IMR-90 (cell line): ENCODE data around the gene EIF4A3. TPM values are rescaled to one million over a fixed set of nuclear protein-coding genes. Genes with fewer than 3 reads are reported as not detected.

ENCODE experiments used
- ATAC-seq: fragments of 200-7000 bp; cut with Tn5 transposase; 2 replicates; pipeline ENCODE4 v1.9.1; 2020; ENCODE audit warnings: low read depth, mild to moderate bottlenecking, moderate library complexity
- BruUV-seq: library from RNA; stranded (reverse); fragments of 400-500 nt; replicated peaks from 2 replicates; lab custom pipeline; 2021; lab: Mats Ljungman, UMichigan
- CTCF ChIA-PET: fragments of 300-600 bp; formaldehyde crosslinking; extraction: SDS; loops from one replicate; lab custom pipeline; 2021; ENCODE audit warnings: antibody characterized with exemption; lab: Yijun Ruan, JAX
- POLR2A ChIA-PET: fragments of 300-600 bp; sonication (Branson Sonifier 250); formaldehyde crosslinking; loops from one replicate; lab custom pipeline; 2022; ENCODE audit warnings: antibody characterized with exemption; ENCODE audit not compliant: unreplicated experiment; lab: Charles Lee
- DNase-seq: peaks from one replicate; pipeline ENCODE4 v3.0.0; 2013
- H2AFZ ChIP-seq: replicated peaks from 2 replicates; pipeline ENCODE3; 2013; ENCODE audit warnings: low read length, mild to moderate bottlenecking; ENCODE audit not compliant: poor library complexity
- H2AK5ac ChIP-seq: 2 replicates; pipeline ENCODE4 v1.6.1; 2013; ENCODE audit warnings: low read depth, low read length, inconsistent platforms
- H2AK9ac ChIP-seq: replicated peaks from 2 replicates; pipeline ENCODE3; 2013; ENCODE audit warnings: mild to moderate bottlenecking, low read depth, low read length, moderate library complexity; ENCODE audit not compliant: poor library complexity
- H2BK120ac ChIP-seq: 2 replicates; pipeline ENCODE4 v1.6.1; 2013; ENCODE audit warnings: low read depth, low read length, inconsistent platforms
- H2BK15ac ChIP-seq: 3 replicates; pipeline ENCODE4 v1.6.1; 2013; ENCODE audit warnings: low read depth, low read length, inconsistent platforms
- H2BK20ac ChIP-seq: 2 replicates; pipeline ENCODE4 v1.6.1; 2013; ENCODE audit warnings: low read depth, mild to moderate bottlenecking, inconsistent platforms, low read length, moderate library complexity
- H2BK5ac ChIP-seq: 2 replicates; pipeline ENCODE4 v1.6.1; 2013; ENCODE audit warnings: mild to moderate bottlenecking, low read depth, low read length, inconsistent platforms; ENCODE audit not compliant: poor library complexity, severe bottlenecking
- H3K14ac ChIP-seq: replicated peaks from 2 replicates; pipeline ENCODE4 v1.6.1; 2013; ENCODE audit warnings: low read depth, low read length, inconsistent platforms
- H3K18ac ChIP-seq: 2 replicates; pipeline ENCODE4 v1.6.1; 2013; ENCODE audit warnings: low read depth, low read length, control low read depth
- H3K23ac ChIP-seq: 2 replicates; pipeline ENCODE4 v1.6.1; 2013; ENCODE audit warnings: low read depth, low read length, inconsistent platforms
- H3K27ac ChIP-seq: 2 replicates; pipeline ENCODE4 v1.5.1; 2013; ENCODE audit warnings: mild to moderate bottlenecking, control low read depth, low read length; ENCODE audit not compliant: insufficient read depth
- H3K27me3 ChIP-seq: 2 replicates; pipeline ENCODE4 v1.6.1; 2013; ENCODE audit warnings: low read length; ENCODE audit not compliant: control insufficient read depth, insufficient read depth
- H3K36me3 ChIP-seq: 2 replicates; pipeline ENCODE4 v1.6.1; 2013; ENCODE audit warnings: low read length, mixed read lengths; ENCODE audit not compliant: control insufficient read depth, insufficient read depth
- H3K4ac ChIP-seq: 2 replicates; pipeline ENCODE4 v1.6.1; 2013; ENCODE audit warnings: low read depth, low read length, inconsistent platforms
- H3K4me1 ChIP-seq: 2 replicates; pipeline ENCODE4 v1.6.1; 2013; ENCODE audit warnings: low read length, mixed read lengths; ENCODE audit not compliant: control insufficient read depth, insufficient read depth
- H3K4me2 ChIP-seq: 2 replicates; pipeline ENCODE4 v1.6.1; 2013; ENCODE audit warnings: low read depth, mild to moderate bottlenecking, control low read depth, low read length, moderate library complexity
- H3K4me3 ChIP-seq: 2 replicates; pipeline ENCODE4 v1.5.1; 2013; ENCODE audit warnings: low read depth, mild to moderate bottlenecking, control low read depth, low read length, moderate library complexity; ENCODE audit not compliant: insufficient read depth
- H3K56ac ChIP-seq: 2 replicates; pipeline ENCODE4 v1.6.1; 2013; ENCODE audit warnings: low read length, inconsistent platforms; ENCODE audit not compliant: insufficient read depth; ENCODE audit errors: extremely low read depth
- H3K79me1 ChIP-seq, 2 experiments: 2 replicates each; pipeline ENCODE4 v1.6.1; 2013; ENCODE audit warnings: low read length in 2 of 2, inconsistent platforms in 1 of 2, low read depth in 1 of 2
- H3K9ac ChIP-seq: 2 replicates; pipeline ENCODE4 v1.6.1; 2013; ENCODE audit warnings: low read depth, low read length, control low read depth
- H3K9me1 ChIP-seq: 2 replicates; pipeline ENCODE4 v1.6.1; 2013; ENCODE audit warnings: low read length, inconsistent platforms; ENCODE audit not compliant: insufficient read depth
- H3K9me3 ChIP-seq: 2 replicates; pipeline ENCODE4 v1.6.1; 2013; ENCODE audit warnings: low read length; ENCODE audit not compliant: control insufficient read depth, insufficient read depth
- H4K20me1 ChIP-seq: 2 replicates; pipeline ENCODE4 v1.6.1; 2013; ENCODE audit warnings: low read length, inconsistent platforms; ENCODE audit not compliant: insufficient read depth
- H4K5ac ChIP-seq: 2 replicates; pipeline ENCODE4 v1.6.1; 2013; ENCODE audit warnings: mild to moderate bottlenecking, low read depth, low read length, control low read depth
- H4K8ac ChIP-seq, 2 experiments: 2 replicates each; pipeline ENCODE4 v1.6.1; 2013; ENCODE audit warnings: low read depth in 2 of 2, low read length in 2 of 2, control low read depth in 1 of 2, inconsistent platforms in 1 of 2
- H4K91ac ChIP-seq: 2 replicates; pipeline ENCODE4 v1.6.1; 2013; ENCODE audit warnings: low read depth, low read length, inconsistent platforms; ENCODE audit not compliant: insufficient read depth
- BHLHE40 ChIP-seq: fragments of 150-350 bp; IDR thresholded peaks from 2 replicates; pipeline ENCODE4 v1.6.1; 2016; ENCODE audit warnings: mild to moderate bottlenecking, low read depth, low read length
- CEBPB ChIP-seq: IDR thresholded peaks from 2 replicates; pipeline ENCODE4 v1.6.1; 2012; ENCODE audit warnings: low read depth, low read length, improper control_type of control experiment
- CHD1 ChIP-seq: IDR thresholded peaks from 2 replicates; pipeline ENCODE4 v1.6.1; 2012; ENCODE audit warnings: low read depth, low read length, improper control_type of control experiment
- CTCF ChIP-seq: conservative IDR thresholded peaks from 2 replicates; pipeline ENCODE4 v1.5.1; 2012; ENCODE audit warnings: mild to moderate bottlenecking, low read depth, low read length, improper control_type of control experiment
- ELK1 ChIP-seq: fragments of 150-350 bp; IDR thresholded peaks from 2 replicates; pipeline ENCODE4 v1.6.1; 2016; ENCODE audit warnings: low read depth, mild to moderate bottlenecking, low read length, moderate library complexity, borderline replicate concordance
- FOS ChIP-seq: fragments of 150-350 bp; IDR thresholded peaks from 2 replicates; pipeline ENCODE4 v1.6.1; 2016; ENCODE audit warnings: low read depth, low read length
- POLR2A ChIP-seq: IDR thresholded peaks from 2 replicates; pipeline ENCODE4 v1.6.1; 2012; ENCODE audit warnings: mild to moderate bottlenecking, low read depth, low read length
- RCOR1 ChIP-seq: IDR thresholded peaks from 2 replicates; pipeline ENCODE4 v1.6.1; 2012; ENCODE audit warnings: mild to moderate bottlenecking, low read length, improper control_type of control experiment; ENCODE audit not compliant: insufficient replicate concordance
- RFX5 ChIP-seq: IDR thresholded peaks from 2 replicates; pipeline ENCODE4 v1.8.0; 2012; ENCODE audit warnings: low read depth, mild to moderate bottlenecking, low read length, moderate library complexity
- WGBS, 2 experiments: methylation state at CpG; one replicate each; pipeline versions ENCODE4 v1.1.5 to v1.1.7; 2013; ENCODE audit warnings: missing lambda C conversion rate in 2 of 2; ENCODE audit not compliant: insufficient read length in 1 of 2; ENCODE audit errors: extremely low coverage in 2 of 2; 5-methylcytosine and 5-hydroxymethylcytosine counted together
- dilution Hi-C: fragments of 300-500 bp; cut with HindIII; formaldehyde crosslinking; loops from one replicate; pipeline ENCODE4 v1.14.3; 2018; ENCODE audit warnings: low sequenced_read_pairs; ENCODE audit not compliant: unreplicated experiment
- in situ Hi-C: fragments of 300-500 bp; cut with MboI; formaldehyde crosslinking; loops from 3 replicates; pipeline ENCODE4 v1.14.3; 2019; ENCODE audit warnings: low sequenced_read_pairs, inconsistent platforms, mixed read lengths
- intact Hi-C: fragments of 100-400 bp; cut with micrococcal nuclease; formaldehyde crosslinking; loops from 2 replicates; pipeline ENCODE4 v1.10.0; 2022
- polyA plus RNA-seq, 3 experiments: library from polyadenylated mRNA; depleted of rRNA; stranded (reverse); fragments of >200 nt; gene quantifications; 2 replicates each; pipeline ENCODE4 v1.2.3, GENCODE V29; 2012; ENCODE audit warnings: low replicate concordance in 1 of 3
- total RNA-seq: library from RNA; depleted of rRNA; stranded (reverse); fragments of >200 nt; gene quantifications from 2 replicates; pipeline ENCODE4 v1.2.3, GENCODE V29; 2012
- TF ChIP-seq, protein P1 (sequence below): fragments of 150-350 bp; IDR thresholded peaks from 2 replicates; pipeline ENCODE4 v1.6.1; 2017; ENCODE audit warnings: mild to moderate bottlenecking, antibody characterized with exemption, low read length, low read depth

Gene EIF4A3
- total and polyA plus RNA-seq, 2 of the 4 experiments (the other 2 are of a cell fraction): 85.3 to 97.1 TPM

- H3K36me3 ChIP-seq: no peaks in the 10 kb centered on the region
- no peak overlapping the region for H2BK15ac ChIP-seq
- H3K9me1 ChIP-seq: no peaks in the 10 kb centered on the region; the same call in 1 of the 2 replicates
- H3K14ac ChIP-seq: no peak overlapping the region
- no peak overlapping the region for H2AFZ ChIP-seq
- no peak overlapping the region for H2BK120ac ChIP-seq
- ChIA-PET POLR2A (no interaction called here), CTCF (interaction anchor here (0.6 kb wide), 1 partner anchor 18 kb away, joined by 3 read pairs; no protein-coding TSS in a partner anchor)
- dilution Hi-C loops (no loop called here), in situ Hi-C loops (no loop called here), intact Hi-C loops (no loop called here)
- BruUV-seq: no TSS peak
- H3K27ac ChIP-seq: no peak overlapping the region
- ATAC-seq (no peak), DNase-seq (no peak)
- WGBS, 2 experiments: 73% methylated on average over 16 of the region's 30 CpGs; no CpG with 5 or more reads in 1 of the 2 experiments
- H2AK9ac ChIP-seq: no peak overlapping the region
- H3K18ac ChIP-seq: no peak overlapping the region
- no peak for TF ChIP-seq ELK1
- no peak for TF ChIP-seq CTCF
- no peak for TF ChIP-seq POLR2A
- TF ChIP-seq RFX5: no peak
- TF ChIP-seq BHLHE40: no peak
- TF ChIP-seq, protein P1, sequence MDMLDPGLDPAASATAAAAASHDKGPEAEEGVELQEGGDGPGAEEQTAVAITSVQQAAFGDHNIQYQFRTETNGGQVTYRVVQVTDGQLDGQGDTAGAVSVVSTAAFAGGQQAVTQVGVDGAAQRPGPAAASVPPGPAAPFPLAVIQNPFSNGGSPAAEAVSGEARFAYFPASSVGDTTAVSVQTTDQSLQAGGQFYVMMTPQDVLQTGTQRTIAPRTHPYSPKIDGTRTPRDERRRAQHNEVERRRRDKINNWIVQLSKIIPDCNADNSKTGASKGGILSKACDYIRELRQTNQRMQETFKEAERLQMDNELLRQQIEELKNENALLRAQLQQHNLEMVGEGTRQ: no peak
- TF ChIP-seq CEBPB: no peak
- no peak for TF ChIP-seq RCOR1
- TF ChIP-seq CHD1: no peak
- no peak for TF ChIP-seq FOS
- no peak overlapping the region for H3K4me2 ChIP-seq
- no peaks in the 10 kb centered on the region for H3K9me3 ChIP-seq
- H2AK5ac ChIP-seq: no peak overlapping the region
- no peak overlapping the region for H4K91ac ChIP-seq
- no peak overlapping the region for H3K56ac ChIP-seq
- no peak overlapping the region for H2BK5ac ChIP-seq
- no peak overlapping the region for H2BK20ac ChIP-seq
- H3K4me1 ChIP-seq: peaks cover under 1% of the 10 kb centered on the region; the same call in 1 of the 2 replicates
- H3K4me3 ChIP-seq: no peak overlapping the region
- no peak overlapping the region for H3K4ac ChIP-seq
- no peak overlapping the region for H3K23ac ChIP-seq
- no peaks in the 10 kb centered on the region for H3K79me1 ChIP-seq
- no peak overlapping the region for H3K9ac ChIP-seq
- H4K5ac ChIP-seq: no peak overlapping the region
- peaks cover 26% of the 10 kb centered on the region for H3K27me3 ChIP-seq
- no peak overlapping the region for H4K8ac ChIP-seq
- H4K20me1 ChIP-seq: no peaks in the 10 kb centered on the region
Measured at GRCh38 chr17:80182118-80182844, 35.4 kb upstream of the EIF4A3 start.
